ENCODE data around the gene SRSF1.

DNA sequence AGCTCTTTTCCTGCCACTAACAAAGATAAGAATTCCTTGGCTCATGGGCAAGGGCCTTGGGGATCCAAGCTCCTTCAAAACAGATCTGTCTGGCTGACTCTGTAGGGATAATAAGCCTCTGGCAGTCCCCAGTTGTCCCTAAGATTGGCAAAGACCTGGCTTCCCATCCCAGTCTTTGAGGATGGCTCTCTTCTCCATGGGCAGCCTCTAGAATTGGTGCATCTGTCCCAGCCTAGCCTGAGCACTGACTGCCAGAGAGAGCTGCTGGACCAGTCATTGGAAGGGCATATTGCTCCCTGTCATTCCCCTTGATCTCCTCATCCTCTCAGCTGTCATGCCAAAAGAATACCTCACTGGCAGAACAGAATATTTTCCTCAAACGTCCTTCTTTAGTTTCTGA lies 38.6 kb downstream of the SRSF1 start:
- TF ChIP-seq POLR2A (IDR thresholded peaks at IDR 0.05) (no peak), POLR2AphosphoS5 (IDR thresholded peaks at IDR 0.05) (no peak)

All from prostate gland (tissue), 1 donor.